ENCODE measurements around the gene CUBN.
"Not testable (repeated sequence)": the region's sequence is repeated elsewhere in the genome, so short reads cannot be mapped to it uniquely, and the experiment has no call there.

CUBN gene

GRCh38 chr10:17035446-17035845, 94.2 kb downstream of the CUBN start:
- no peak for DNase-seq

GRCh38 chr10:17033529-17034260, 95.9 kb downstream of the CUBN start:
- no peak for DNase-seq

GRCh38 chr10:17031637-17032635, 97.7 kb downstream of the CUBN start:
- no peak for DNase-seq

GRCh38 chr10:17029581-17030271, 99.9 kb downstream of the CUBN start:
- peak; percentile 71 for DNase-seq

GRCh38 chr10:17029239-17029580, 100.4 kb downstream of the CUBN start:
- no peak for DNase-seq

- DNase-seq = no peak
Measured at GRCh38 chr10:17028798-17029197, 100.8 kb downstream of the CUBN start.

- DNase-seq = peak; percentile 86
Measured at GRCh38 chr10:17026686-17027485, 102.7 kb downstream of the CUBN start.

- peak; percentile 97 for DNase-seq
Measured at GRCh38 chr10:17025444-17026295, 103.9 kb downstream of the CUBN start.

- DNase-seq = no peak
Measured at GRCh38 chr10:17024461-17024860, 105.2 kb downstream of the CUBN start.

- peak; percentile 98 for DNase-seq
Measured at GRCh38 chr10:17023386-17024298, 106.0 kb downstream of the CUBN start.

GRCh38 chr10:17022896-17023295, 106.7 kb downstream of the CUBN start:
- DNase-seq = no peak

- no peak for DNase-seq
Measured at GRCh38 chr10:17022466-17022825, 107.2 kb downstream of the CUBN start.

GRCh38 chr10:17021656-17022465, 107.8 kb downstream of the CUBN start:
- DNase-seq = no peak

GRCh38 chr10:17019696-17020095, 109.9 kb downstream of the CUBN start:
- no peak for DNase-seq

- DNase-seq = not testable (repeated sequence)
Measured at GRCh38 chr10:17013131-17013983, 116.3 kb downstream of the CUBN start.

GRCh38 chr10:17012731-17013130, 116.9 kb downstream of the CUBN start:
- DNase-seq = not testable (repeated sequence)

- no peak for DNase-seq
Measured at GRCh38 chr10:17010363-17011145, 119.1 kb downstream of the CUBN start.

Data from fibroblast of skin of scalp (primary cell).